GM19455 (cell line): ENCODE data around the gene ATP6V0D1.

ENCODE experiments used
- ATAC-seq: cut with Tn5 transposase; IDR thresholded peaks from one replicate; pipeline ENCODE4 v1.9.1; 2021; ENCODE audit not compliant: unreplicated experiment

The ATP6V0D1 gene

DNA sequence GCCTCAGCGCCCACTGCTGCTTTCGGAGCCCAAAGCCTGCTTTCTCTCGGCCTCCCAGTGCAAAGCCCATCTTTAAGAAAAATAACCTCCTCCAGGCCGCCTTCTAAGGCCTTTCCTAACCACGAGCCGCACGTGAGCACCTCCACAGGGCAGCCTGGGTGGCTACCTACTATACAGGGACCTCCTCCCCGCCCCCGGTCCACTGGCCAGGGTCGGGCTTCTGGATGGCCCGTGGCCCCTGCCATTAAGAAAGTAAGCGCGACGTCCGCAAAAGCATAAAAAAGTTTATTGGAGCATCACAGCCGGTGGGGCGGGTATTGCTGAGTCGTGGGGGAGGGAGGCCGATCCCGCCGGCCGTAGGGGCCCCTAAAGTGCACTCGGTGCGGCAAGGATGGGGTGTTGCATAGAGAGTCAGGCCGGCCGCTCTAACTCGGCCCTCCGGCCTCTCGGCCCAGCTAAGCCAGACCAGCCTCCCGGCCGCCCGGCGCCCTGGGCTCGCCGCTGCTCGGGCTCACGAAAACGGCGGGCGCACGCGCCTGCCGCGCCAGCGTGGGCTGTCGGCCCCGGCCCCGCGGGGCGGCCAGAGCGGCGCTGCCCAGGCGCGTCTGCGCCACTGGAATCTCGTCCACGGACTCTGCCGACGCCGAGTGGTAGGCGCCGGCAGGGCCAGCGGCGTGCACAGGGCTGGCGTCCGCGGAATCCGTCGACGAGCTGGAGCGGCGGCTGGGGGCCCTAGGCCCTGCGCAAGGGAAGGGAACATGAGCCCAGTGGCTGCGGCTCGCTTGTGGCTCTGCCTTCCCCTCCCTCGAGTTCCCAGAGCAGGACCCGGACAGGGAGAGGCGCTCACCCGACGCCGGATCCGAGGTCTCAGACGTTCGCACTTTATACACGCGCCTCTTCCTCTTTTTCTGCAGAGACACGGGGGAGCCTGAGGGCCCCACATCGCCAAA lies 86.5 kb downstream of the ATP6V0D1 start:
- no peak for ATAC-seq

DNA sequence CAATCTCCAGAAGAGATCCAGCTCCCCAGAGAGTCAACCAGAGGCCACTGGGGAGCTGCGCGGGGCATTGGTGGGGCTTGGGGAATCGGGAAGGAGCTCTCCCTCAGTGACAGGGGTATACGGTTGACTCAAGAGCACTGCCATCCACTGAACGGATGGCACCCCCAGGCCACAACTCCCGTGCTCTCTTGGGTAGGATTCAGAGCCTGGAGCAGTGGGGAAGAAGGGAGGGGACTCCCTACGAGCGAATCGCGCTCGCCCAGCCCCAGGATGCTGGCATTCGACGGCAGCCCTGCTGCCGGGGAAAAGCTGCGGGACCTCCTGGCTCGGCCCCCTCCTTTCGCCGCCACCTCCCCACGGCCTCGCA lies 87.2 kb downstream of the ATP6V0D1 start:
- ATAC-seq: no peak

DNA sequence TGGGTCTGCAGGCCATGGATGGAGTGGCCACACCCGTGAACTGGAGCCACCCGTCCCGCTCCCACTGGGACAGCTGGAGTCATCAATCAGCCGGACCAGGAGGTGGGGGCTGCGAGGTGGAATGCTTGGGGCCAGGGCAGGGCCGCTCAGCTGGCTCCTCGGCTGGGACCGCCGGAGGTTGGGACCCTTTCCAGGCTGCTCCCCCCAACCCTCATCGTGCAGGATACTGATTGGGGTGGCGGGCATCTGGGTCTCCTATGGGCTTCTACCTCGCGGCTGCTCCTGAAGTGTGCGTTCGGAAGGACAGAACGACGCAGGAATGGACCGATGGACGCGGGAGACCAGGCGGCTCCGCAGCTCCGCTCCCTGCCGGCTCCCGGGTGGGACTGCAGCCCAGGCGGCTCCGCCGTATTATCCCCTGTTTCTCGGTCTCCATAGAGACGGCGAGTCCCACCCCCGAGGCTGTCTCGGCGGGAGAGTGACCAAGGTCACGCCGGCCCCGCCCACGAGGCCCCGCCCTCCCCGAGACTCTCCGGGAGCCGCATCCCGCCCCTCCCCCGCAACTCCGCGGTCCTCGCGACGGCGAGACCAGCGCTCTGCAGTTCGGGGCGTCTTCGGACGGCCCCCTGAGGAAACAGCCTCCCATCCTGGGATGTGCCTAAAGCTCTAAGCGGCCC lies 87.7 kb downstream of the ATP6V0D1 start, which contains the start of gene TPPP3:
Gene TPPP3 (minus strand): TSS at position 388 of the 677 bp plus-strand sequence. CDS start 2,387 bp downstream, outside the sequence.
- ATAC-seq: no peak

DNA sequence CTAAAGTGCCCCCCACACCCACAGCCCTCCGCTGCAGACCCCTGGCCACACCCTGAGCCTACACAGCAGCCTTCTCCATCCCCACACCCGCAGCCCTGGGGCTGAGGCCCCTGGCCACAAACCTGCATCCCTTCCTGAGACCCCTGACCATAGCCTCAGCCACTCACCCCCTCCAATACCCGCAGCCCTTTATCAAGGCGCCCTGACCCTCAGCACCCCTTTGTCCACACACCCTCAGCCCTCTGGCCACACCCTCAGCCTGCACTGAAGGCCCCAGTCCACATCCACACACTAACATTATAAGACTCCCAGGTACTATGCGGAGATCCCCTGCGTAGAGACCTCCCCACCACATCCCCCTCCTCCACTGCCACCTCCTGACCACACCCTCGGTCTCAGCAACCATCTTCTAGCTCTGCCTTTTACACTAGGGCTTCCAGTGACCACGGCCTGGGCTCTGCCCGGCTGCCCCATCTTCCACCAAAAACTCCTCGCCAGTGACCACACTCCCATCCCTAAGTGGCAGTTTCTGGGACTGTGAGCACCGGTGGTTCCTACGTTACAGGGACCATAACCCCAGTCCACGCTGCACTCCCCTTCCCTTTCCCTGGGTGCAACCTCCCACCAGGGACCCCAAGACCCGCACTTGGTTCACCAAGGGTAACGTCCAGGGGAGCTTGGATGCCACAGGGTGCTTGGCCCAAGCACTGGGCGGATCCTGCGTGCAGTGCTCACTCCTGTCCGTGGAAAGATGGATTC lies 88.5 kb downstream of the ATP6V0D1 start:
- ATAC-seq: no peak

DNA sequence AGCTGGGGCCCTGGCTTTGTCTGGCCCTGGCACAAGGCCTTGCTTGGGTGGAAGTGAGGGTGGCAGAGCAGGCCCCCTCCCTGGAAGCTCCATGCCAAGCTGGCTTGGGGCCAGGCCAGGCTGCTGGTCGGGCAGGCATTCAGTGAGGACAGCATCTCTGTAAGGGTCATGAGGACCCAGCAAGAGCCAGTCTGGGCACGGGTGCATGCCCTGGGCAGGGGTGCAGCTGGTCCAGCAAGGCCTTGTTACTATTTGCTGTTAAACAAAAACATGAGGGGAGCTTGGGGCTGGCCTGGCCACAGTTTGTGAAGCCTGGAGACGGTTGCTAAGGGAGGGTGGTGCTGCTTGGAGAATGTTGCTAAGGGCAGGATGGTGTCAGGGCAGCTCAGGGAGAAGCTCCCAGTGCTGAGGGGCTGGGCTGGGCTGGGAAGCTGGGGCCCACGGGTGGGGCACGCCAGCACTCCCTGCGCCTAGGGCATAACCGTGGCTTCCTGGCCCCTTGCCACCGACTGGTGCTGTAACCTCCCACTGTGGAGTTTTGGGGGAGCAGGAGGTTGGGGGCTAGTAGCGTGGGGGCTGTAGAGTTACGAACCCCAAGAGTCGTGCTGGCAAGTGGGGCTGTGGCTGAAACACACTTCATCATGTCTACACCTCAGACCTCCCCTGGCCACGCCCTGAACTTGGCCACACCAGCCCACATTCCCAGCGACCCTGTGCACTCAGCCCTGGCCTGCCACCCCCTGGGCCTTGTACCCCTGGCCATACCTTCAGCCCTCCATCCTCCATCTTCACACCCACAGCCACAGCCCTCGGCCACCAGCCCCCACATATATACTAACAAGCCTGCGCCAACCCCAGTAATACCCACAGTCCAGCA lies 89.3 kb downstream of the ATP6V0D1 start:
- no peak for ATAC-seq

- no peak for ATAC-seq
Observed at GRCh38 chr16:67390816-67391423, 90.0 kb downstream of the ATP6V0D1 start.

DNA sequence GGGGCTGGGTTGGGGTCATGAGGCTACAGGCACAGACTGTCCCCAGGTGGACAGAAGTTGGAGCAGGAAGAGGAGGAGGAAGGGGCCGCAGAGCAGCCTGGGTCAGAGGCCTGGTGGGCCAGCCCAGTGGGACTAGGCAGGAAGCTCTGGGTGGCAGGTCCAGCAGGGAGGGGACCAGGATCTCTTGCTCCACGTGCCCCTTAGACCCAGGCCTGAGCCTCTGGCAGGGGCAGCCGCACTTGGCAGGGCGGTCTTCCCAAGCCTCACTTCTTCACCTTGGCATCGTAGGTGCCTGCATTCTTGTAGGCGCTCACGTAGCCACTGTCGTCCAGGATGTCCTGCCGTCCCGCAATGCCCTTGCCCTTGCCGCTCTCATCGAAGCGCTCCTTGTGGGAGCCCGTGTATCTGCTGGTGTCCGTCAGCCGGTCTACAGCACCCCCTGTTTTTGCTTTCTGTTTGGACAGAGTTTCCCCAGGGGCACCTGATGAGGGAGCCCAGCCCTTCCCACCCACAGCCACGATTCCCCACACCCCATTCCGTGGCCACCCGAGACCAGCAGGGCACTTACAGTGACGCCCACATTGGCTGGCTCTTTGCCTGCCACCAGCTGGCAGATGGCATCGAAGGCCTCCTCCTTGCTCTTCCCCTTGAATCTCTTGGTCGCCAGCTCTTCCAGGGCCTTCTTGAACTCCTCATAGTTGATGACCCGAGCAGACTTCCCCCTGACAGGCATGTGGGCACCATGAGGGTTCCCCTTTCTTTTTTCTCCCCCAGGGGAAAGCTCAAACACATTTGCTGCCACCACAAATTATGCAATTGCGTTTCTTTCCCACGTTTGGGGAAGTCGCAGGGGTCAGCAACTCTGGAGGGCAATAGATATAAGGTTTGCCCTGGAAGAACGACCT lies 90.8 kb downstream of the ATP6V0D1 start:
- ATAC-seq: no peak

- ATAC-seq: no peak
Observed at GRCh38 chr16:67388591-67388990, 92.4 kb downstream of the ATP6V0D1 start.

DNA sequence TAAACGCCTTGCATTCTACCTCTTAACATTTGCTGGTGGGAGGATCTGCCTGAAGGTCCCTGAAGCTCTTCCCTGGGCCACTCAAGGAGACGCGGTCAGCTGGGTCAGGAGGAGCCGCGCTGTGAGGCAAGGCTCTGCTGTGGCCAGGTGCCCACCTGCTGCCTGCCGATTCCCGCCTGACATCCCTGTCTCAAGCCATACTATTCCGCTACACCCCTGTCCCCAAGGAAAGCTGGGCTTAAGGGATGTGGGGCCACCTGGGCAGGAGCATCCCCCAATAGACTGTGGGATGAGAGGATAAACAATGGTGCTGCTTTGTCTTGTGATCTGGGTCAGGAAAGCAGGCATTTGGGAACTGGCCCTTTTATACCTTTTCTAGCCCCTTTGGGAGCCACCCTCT lies 92.8 kb downstream of the ATP6V0D1 start:
- ATAC-seq: no peak
